Transverse colon (tissue), 4 donors: ENCODE data around the gene MATN1. TPM values are rescaled to one million over a fixed set of nuclear protein-coding genes. Genes with fewer than 3 reads are reported as not detected.

Experiments
- DNase-seq: peaks from one replicate; pipeline ENCODE4 v3.0.0-alpha.2; 2019
- H3K27ac ChIP-seq, 4 donors: fragments of 200-600 bp; sonication (generic); 2 replicates each; pipeline ENCODE4 v1.5.1; 2016 to 2018; ENCODE audit warnings: inconsistent platforms in 4 of 4
- H3K27me3 ChIP-seq: fragments of 200-600 bp; sonication (generic); 2 replicates; pipeline ENCODE4 v1.5.1; 2017; ENCODE audit warnings: inconsistent platforms
- H3K36me3 ChIP-seq, 4 donors: fragments of 200-600 bp; sonication (generic); 2 replicates each; pipeline ENCODE4 v1.5.1; 2017 to 2019; ENCODE audit warnings: inconsistent platforms in 4 of 4
- H3K4me1 ChIP-seq, 4 donors: fragments of 200-600 bp; sonication (generic); 2 replicates each; pipeline ENCODE4 v1.5.1; 2017 to 2020; ENCODE audit warnings: inconsistent platforms in 4 of 4
- H3K4me3 ChIP-seq, 4 donors: fragments of 200-600 bp; sonication (generic); 1 replicate in 1 of 4; 2 replicates in 3 of 4; pipeline versions ENCODE4 v1.5.1 to v1.6.1; 2017 to 2019; ENCODE audit warnings: inconsistent platforms in 4 of 4
- H3K9me3 ChIP-seq, 2 donors: fragments of 200-600 bp; sonication (generic); 2 replicates each; pipeline ENCODE4 v1.5.1; 2017 to 2019; ENCODE audit warnings: inconsistent platforms in 2 of 2
- CTCF ChIP-seq, 5 experiments: fragments of 200-600 bp in 3 of 5; fragments of 450-650 bp in 2 of 5; sonication (generic) in 3 of 5; IDR thresholded peaks; 1 replicate in 2 of 5; 2 replicates in 3 of 5; pipeline ENCODE4 v1.5.1; 2016 to 2017; ENCODE audit warnings: antibody characterized with exemption in 5 of 5, inconsistent platforms in 3 of 5, mild to moderate bottlenecking in 2 of 5, moderate library complexity in 1 of 5
- EP300 ChIP-seq: sonication (generic); formaldehyde crosslinking; IDR thresholded peaks from one replicate; pipeline ENCODE4 v1.6.1; 2017; ENCODE audit warnings: antibody characterized with exemption, low read depth
- POLR2A ChIP-seq: fragments of 450-650 bp; IDR thresholded peaks from one replicate; pipeline ENCODE4 v1.6.1; 2016; ENCODE audit warnings: antibody characterized with exemption, mild to moderate bottlenecking, moderate library complexity
- POLR2AphosphoS5 ChIP-seq, 3 donors: sonication (generic); formaldehyde crosslinking; IDR thresholded peaks; one replicate each; pipeline ENCODE4 v1.6.1; 2016; ENCODE audit warnings: antibody characterized with exemption in 3 of 3
- WGBS, 2 donors: methylation state at CpG; one replicate each; pipeline ENCODE4 v1.1.5; 2018; ENCODE audit warnings: low coverage in 1 of 2; 5-methylcytosine and 5-hydroxymethylcytosine counted together
- in situ Hi-C, 4 donors: fragments of 200-750 bp; cut with MboI; loops; one replicate each; pipeline versions ENCODE4 v1.15.0 to v1.15.1; 2017; ENCODE audit warnings: low sequenced_read_pairs in 3 of 4, low pct_ligation_motif_present in 1 of 4, low pct_unique_long_range_greater_than_20kb in 1 of 4
- intact Hi-C: fragments of 100-400 bp; cut with DNase I; formaldehyde crosslinking; loops from one replicate; pipeline ENCODE4 v1.15.1; 2023; ENCODE audit warnings: low total_unique reads
- total RNA-seq, 4 donors: library from RNA; depleted of rRNA; stranded (reverse); fragments of >200 nt; gene quantifications; one replicate each; pipeline ENCODE4 v1.1.0, GENCODE V29; 2016

Gene MATN1
- total RNA-seq, 4 donors from 2014 or later: not detected

DNA sequence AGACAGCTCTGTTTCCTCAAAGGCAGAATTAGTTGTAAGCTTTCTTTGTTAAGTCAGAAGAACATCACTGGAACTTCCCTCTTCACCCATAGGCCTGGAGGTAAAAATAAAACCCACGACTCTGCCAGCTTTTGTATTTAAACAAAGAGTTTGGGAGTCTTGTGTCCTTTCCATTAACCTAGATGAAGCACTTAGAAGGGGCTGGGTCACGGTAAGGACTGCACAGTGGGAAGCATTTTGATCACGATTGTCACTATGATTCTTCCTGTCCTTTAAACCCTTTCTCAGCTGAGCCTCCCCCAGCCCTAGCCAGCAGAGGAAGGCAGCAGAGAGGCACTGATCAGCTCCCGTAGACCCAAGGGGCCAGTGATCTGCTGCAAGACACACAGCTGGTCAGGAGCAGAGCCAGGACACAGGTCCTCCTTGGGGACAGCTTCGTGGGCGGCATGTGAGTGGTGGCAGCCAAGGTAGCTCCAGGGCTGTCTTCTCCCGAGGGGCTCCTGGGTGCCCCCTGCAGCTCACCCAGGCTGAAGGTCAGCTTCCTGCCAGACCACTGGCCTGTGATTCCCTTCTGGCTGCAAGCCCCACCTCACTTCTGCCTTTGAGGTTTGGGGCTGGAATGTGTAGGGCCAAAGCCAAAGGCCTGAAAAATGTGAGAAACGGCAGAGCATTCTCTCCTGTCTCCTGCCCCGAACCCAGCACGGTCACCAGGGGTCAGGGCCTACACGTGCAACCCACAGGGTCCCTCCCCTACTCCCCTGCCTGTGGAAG lies 38.2 kb upstream of the MATN1 start:
- Histone ChIP-seq H3K4me3 (no peak overlapping the region), H3K9me3 (no peaks in the 10 kb centered on the region), H3K27me3 (no peaks in the 10 kb centered on the region), H3K27ac (peak overlapping the region in 1 of 4 donors; percentile 13), H3K4me1 (peaks cover 0 to 16% (median 3%) of the 10 kb centered on the region in 4 donors), H3K36me3 (no peaks in the 10 kb centered on the region)
- WGBS, 2 donors: 33 to 62% methylated on average over 2 to 11 of the region's 11 CpGs
- no peak for DNase-seq
- in situ Hi-C loops (no loop called here), intact Hi-C loops (no loop called here)
- no peak for TF ChIP-seq CTCF (IDR thresholded peaks at IDR 0.05)

- no peak for DNase-seq
- peak overlapping the region in 2 of 4 donors; percentile 13 to 20 for H3K27ac ChIP-seq
- H3K9me3 ChIP-seq: no peaks in the 10 kb centered on the region
- in situ Hi-C loops (no loop called here), intact Hi-C loops (no loop called here)
- no peak overlapping the region for H3K4me3 ChIP-seq
- H3K4me1 ChIP-seq: peaks cover 0 to 16% (median 3%) of the 10 kb centered on the region in 4 donors
- TF ChIP-seq POLR2A: no peak
- no peak for TF ChIP-seq CTCF (IDR thresholded peaks at IDR 0.05)
- no peak for TF ChIP-seq EP300
- TF ChIP-seq POLR2AphosphoS5 (IDR thresholded peaks at IDR 0.05): no peak
- WGBS, 2 donors: 47 to 51% methylated on average over 7 to 18 of the region's 18 CpGs
- H3K27me3 ChIP-seq: no peaks in the 10 kb centered on the region
- no peaks in the 10 kb centered on the region for H3K36me3 ChIP-seq
Measured at GRCh38 chr1:30760596-30761324, 37.4 kb upstream of the MATN1 start.

- H3K4me1 ChIP-seq: peaks cover 0 to 16% (median 3%) of the 10 kb centered on the region in 4 donors
- H3K4me3 ChIP-seq: no peak overlapping the region
- no peaks in the 10 kb centered on the region for H3K9me3 ChIP-seq
- in situ Hi-C loops (no loop called here), intact Hi-C loops (no loop called here)
- peak; percentile 46 for DNase-seq
- H3K27ac ChIP-seq: peak overlapping the region in 2 of 4 donors; percentile 13 to 20
- 73 to 100% methylated on average over 1 to 13 of the region's 13 CpGs for WGBS, 2 donors
- TF ChIP-seq POLR2A: no peak
- no peak for TF ChIP-seq EP300
- TF ChIP-seq CTCF (IDR thresholded peaks at IDR 0.05): no peak
- TF ChIP-seq POLR2AphosphoS5 (IDR thresholded peaks at IDR 0.05): no peak
- H3K27me3 ChIP-seq: no peaks in the 10 kb centered on the region
- H3K36me3 ChIP-seq: no peaks in the 10 kb centered on the region
Measured at GRCh38 chr1:30759718-30760281, 36.4 kb upstream of the MATN1 start.

- Histone ChIP-seq H3K27me3 (no peaks in the 10 kb centered on the region), H3K4me3 (no peak overlapping the region), H3K27ac (peak overlapping the region in 3 of 4 donors; percentile 73 to 84 (median 81)), H3K36me3 (no peaks in the 10 kb centered on the region), H3K9me3 (no peaks in the 10 kb centered on the region), H3K4me1 (peaks cover 0 to 16% (median 3%) of the 10 kb centered on the region in 4 donors)
- no peak for TF ChIP-seq POLR2A
- no peak for TF ChIP-seq CTCF (IDR thresholded peaks at IDR 0.05)
- no peak for TF ChIP-seq EP300
- no peak for TF ChIP-seq POLR2AphosphoS5 (IDR thresholded peaks at IDR 0.05)
- in situ Hi-C loops (no loop called here), intact Hi-C loops (no loop called here)
- no peak for DNase-seq
Measured at GRCh38 chr1:30758785-30759380, 35.5 kb upstream of the MATN1 start.
